ENCODE results near the gene ATP5F1D.

ATP5F1D gene

DNA sequence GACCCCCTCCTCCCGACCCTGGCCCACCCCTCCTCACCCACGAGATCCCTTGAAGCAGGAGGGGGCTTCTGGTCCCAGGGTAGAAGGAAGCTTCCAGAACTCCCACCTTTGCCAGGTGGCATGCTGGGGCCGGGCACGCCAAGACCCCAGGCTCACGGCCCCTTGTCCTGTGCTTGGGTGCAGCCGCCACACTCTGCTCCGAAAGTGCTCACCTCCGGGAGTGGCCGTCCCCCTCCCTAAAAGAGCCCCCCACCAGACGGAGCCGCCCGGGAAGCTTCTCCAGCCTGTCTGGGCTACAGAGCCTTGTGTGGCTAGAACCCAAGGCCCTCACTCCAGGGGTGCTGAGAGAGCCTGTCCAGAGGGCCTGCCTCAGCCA, 42.4 kb downstream of the ATP5F1D start:
- DNase-seq = no peak

- no peak for DNase-seq
These were observed 42.9 kb downstream of the ATP5F1D start for GRCh38 chr19:1284293-1284978.

DNA sequence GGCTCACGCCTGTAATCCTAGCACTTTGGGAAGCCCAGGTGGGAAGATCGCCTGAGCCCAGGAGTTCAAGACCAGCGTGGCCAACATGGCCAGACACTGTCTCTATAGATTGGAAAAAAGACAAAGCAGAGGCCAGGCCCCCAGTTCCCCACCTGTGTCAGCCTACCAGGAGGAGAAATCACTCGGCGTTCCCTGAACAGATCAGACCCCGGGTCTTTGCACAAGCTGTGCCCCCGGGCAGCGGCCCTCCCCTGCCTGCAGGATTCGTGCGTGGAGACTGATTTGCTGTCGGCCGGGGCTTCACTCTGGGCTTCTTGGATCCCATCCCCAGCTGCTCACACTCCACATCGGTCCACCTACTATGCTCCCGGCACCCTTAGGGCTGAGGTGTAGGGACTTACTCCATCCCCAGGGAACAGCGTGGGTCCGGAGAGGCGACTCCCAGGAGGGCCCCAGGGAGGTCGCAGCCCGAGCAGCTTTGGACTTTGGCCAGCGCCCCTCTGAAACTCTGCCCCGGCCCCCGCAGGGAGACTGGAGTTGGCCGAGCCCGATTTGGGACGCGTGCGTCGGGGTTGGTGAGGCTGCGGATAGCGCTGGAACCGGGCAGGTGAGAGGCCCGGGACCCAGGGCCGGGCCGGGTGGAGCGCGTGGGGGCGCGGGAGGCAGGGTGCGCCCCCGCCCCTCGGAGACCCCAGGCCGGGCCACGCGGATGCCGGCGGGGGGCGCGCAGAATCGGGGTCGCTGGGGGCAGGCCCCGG, 43.6 kb downstream of the ATP5F1D start:
- DNase-seq = no peak

GRCh38 chr19:1285737-1286360, 44.3 kb downstream of the ATP5F1D start, which contains the start of gene EFNA2:
Gene EFNA2 (plus strand): TSS chr19:1285873. CDS start chr19:1286169, 296 bp downstream.
- DNase-seq = no peak

- DNase-seq = no peak
These were observed 45.2 kb downstream of the ATP5F1D start for GRCh38 chr19:1286487-1287353.

GRCh38 chr19:1287354-1288225, 46.0 kb downstream of the ATP5F1D start:
- DNase-seq = no peak

GRCh38 chr19:1288226-1288612, 46.7 kb downstream of the ATP5F1D start:
- no peak for DNase-seq

- DNase-seq = no peak
These were observed 47.5 kb downstream of the ATP5F1D start for GRCh38 chr19:1288833-1289685.

GRCh38 chr19:1289686-1290025, 48.1 kb downstream of the ATP5F1D start:
- no peak for DNase-seq

- DNase-seq = no peak
These were observed 48.7 kb downstream of the ATP5F1D start for GRCh38 chr19:1290196-1290702.

DNA sequence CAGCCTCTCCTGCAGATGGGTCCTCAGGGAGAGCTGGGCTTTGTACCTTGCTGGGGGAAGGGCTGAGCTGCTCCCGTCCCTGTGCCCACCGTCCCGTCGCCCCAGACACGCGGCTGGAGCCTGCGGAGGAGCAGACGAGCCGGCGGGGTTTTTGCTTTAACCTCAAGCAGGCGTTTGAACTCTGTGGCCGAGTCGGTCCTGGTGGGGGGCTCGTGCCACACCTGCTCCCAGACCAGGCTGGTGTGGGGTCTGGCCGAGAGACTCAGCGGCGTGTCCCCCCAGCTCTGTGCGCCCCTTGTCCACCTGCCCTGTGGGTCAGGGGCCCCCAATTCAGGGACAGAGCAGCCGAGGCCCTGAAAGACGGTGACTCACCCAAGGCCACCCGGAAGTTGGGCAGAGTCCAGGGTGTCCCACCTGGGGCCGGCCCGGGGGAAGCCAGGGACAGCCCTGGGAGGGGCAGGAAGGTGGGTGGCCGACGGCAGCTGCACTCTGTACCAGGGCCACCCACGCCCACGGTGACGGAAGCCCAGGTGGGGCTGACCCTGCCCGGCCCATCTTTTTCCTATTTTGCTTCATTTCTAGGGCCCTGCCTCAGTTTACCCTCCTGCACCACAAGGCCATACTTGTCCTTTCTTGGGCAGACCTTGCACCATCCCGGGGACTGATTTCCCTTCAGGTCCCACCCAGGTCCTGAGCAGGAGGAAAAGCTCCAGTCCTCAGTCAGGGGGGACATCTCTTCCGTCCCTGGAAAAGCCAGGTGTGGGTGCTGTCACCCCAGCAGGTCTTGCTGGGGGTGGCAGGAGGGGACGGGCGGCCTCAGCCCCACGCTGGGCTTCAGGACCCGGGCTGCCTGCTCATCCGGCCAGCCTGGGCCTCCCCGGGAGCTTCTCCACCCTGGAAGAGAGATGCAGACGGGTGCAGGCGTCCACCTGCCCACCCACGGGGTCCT, 49.4 kb downstream of the ATP5F1D start:
- no peak for DNase-seq

GRCh38 chr19:1291761-1292418, 50.3 kb downstream of the ATP5F1D start:
- DNase-seq = no peak

DNA sequence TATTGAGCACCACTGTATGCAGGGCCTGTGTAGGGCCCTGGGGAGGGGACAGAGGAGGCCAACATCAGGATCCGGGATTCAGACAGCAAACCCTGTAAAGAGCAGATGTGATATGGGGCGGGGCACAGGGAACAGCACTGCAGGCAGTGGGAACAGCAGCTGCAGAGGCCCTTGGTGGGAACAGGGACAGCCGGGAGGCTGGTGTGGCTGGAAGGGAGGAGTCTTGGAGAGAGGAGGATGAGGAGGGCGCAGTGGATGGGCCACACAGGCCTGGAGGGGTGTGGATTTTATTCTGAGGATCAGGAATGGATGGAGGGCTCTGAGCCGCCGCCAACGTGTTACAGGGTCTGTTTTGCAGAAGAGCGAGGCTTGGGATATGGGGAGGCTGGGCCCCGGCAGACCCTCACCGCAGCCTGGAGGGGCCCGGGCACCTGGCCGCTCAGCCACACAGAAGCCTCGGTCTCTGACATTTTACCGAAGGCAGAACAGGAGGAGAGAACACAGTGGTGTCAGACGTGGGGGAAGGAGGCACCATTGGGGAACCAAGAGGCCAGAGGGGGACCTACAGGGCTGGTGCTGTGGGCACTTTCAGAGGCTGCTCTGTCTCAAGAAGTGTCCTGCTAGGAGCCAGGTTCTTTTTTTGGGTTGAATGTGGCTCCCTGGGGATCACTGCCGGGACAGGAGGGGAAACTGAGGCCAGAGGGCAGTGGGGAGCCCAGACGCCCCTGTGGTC, 51.0 kb downstream of the ATP5F1D start:
- no peak for DNase-seq

DNA sequence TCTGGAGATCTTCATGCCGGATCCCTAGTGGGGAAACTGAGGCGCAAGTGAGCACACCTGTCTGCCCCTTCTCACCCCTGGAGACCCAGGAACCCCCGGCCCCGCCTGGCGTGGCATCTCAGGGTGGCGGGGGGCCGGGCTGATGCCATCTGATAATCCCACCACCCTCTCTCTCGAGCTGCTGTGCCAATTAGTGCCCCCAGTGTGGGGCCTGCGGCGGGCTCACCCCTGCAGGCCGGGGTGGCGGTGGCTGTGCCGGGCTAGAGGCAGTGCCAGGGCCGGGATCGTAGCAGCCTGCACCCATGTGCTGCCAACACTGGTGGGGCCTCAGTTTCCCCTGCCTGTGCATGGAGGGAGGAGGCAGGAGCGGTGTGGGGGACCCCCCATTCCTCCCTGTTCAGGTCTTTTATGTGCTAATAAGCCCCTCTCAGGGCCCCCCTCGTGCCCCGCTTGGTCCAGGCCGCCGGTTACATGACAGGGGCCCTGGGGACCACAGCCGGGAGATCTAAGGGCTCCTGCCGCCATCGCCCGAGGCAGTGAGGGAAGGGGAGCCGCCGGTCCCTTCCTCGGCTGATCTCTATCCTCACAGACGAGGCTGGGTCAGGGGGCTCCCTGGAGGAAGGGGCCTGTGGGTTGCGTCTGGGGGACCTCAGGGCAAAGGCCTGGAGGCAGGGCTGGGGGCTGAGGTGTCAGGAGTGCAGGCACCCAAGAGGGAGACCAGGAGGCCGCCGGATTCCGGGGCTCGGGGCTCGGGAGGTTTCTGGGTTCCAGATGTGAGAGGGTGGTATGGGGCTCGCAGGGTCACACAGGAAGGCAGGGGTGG, 52.4 kb downstream of the ATP5F1D start:
- DNase-seq = no peak
